Stimulated activated CD4-positive, alpha-beta T cell treated with anti-CD3 and anti-CD28 coated beads, Interleukin-15, amount 100 ng/mL, for 24 hours (primary cell): ENCODE measurements around the gene IP6K3.

Experiments used
- DNase-seq: peaks from one replicate; pipeline ENCODE4 v3.0.0-alpha.2; 2020

IP6K3 gene

GRCh38 chr6:33720998-33721397 lies 25.7 kb downstream of the IP6K3 start:
- DNase-seq: no peak

- no peak for DNase-seq
Measured at GRCh38 chr6:33719326-33719987, 27.2 kb downstream of the IP6K3 start.

- DNase-seq: no peak
Measured at GRCh38 chr6:33718713-33719112, 28.0 kb downstream of the IP6K3 start.

GRCh38 chr6:33717934-33718455 lies 28.7 kb downstream of the IP6K3 start:
- no peak for DNase-seq

- no peak for DNase-seq
Measured at GRCh38 chr6:33716890-33717632, 29.6 kb downstream of the IP6K3 start.

GRCh38 chr6:33716379-33716778 lies 30.3 kb downstream of the IP6K3 start:
- no peak for DNase-seq

- DNase-seq: no peak
Measured at GRCh38 chr6:33714385-33715040, 32.2 kb downstream of the IP6K3 start.

- DNase-seq: no peak
Measured at GRCh38 chr6:33713786-33714185, 32.9 kb downstream of the IP6K3 start.

- DNase-seq: no peak
Measured at GRCh38 chr6:33712914-33713313, 33.8 kb downstream of the IP6K3 start.

- peak; percentile 98 for DNase-seq
Measured at GRCh38 chr6:33711140-33712129, 35.3 kb downstream of the IP6K3 start, which contains the start of gene UQCC2. TSS of gene UQCC2 (minus strand) at chr6:33711700. CDS start at chr6:33711686, 14 bp downstream.

GRCh38 chr6:33710296-33711121 lies 36.2 kb downstream of the IP6K3 start:
- DNase-seq: no peak

- no peak for DNase-seq
Measured at GRCh38 chr6:33709605-33710295, 37.0 kb downstream of the IP6K3 start.

GRCh38 chr6:33708516-33709204 lies 38.0 kb downstream of the IP6K3 start:
- DNase-seq: no peak

- DNase-seq: no peak
Measured at GRCh38 chr6:33707771-33708170, 38.9 kb downstream of the IP6K3 start.

- DNase-seq: no peak
Measured at GRCh38 chr6:33705955-33706725, 40.6 kb downstream of the IP6K3 start.

GRCh38 chr6:33705268-33705885 lies 41.3 kb downstream of the IP6K3 start:
- no peak for DNase-seq

- no peak for DNase-seq
Measured at GRCh38 chr6:33704215-33705066, 42.3 kb downstream of the IP6K3 start.
